ENCODE results near the gene STK39.

STK39 gene

DNA sequence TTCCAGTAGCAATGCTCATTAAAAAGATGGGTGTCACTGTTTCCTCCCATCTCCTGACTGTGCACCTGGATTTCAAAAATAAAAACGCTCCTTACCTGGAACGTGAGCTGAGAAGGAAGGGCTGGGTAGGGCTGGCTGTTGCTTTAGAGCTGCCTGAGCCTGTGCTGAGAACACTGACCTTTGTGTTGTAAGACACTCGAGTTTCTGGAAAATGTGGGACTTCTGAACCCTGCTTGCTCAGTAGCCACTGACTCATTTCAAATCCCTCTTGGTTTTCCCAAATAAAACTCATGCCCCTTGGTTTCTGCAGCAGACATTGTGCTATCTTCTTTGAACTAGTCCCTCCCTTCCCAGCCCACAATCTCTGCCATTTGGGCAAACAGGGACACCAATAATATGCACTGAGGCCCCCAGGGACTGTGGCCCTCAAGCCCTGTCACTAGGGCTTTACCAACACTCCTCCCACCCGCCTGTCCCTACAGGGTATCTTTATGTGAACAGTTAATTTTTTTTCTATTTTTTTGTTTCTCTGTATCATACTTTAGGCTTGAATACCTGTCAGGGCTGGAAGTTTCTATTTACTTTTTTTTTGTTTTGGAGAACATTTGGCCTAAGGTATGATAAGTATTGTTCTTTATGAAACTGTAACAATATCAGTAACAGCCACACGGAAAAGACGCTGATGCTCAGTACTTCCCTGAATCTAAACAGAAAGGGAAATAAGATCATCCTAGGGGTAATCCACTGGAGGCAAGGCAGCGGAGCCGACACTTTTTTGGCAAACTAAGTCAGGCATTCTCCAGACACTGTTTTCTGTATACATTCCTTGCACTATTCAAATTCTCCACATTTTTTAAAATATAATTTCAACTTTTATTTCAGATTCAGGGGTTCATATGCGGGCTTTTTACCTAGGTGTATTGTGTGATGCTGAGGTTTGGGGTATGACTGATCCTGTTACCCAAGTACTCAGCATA, 280.2 kb downstream of the STK39 start:
- H3K27ac ChIP-seq, result no peak overlapping the region
- no peaks in the 10 kb centered on the region for H3K36me3 ChIP-seq
- H3K9me3 ChIP-seq, result peaks cover 13% of the 10 kb centered on the region
- H3K4me1 ChIP-seq (ENCODE audit: control insufficient read depth in 1 of 2, insufficient read depth in 1 of 2, low read depth in 1 of 2, low read length in 1 of 2), result no peaks in the 10 kb centered on the region
- TF ChIP-seq, protein P1, sequence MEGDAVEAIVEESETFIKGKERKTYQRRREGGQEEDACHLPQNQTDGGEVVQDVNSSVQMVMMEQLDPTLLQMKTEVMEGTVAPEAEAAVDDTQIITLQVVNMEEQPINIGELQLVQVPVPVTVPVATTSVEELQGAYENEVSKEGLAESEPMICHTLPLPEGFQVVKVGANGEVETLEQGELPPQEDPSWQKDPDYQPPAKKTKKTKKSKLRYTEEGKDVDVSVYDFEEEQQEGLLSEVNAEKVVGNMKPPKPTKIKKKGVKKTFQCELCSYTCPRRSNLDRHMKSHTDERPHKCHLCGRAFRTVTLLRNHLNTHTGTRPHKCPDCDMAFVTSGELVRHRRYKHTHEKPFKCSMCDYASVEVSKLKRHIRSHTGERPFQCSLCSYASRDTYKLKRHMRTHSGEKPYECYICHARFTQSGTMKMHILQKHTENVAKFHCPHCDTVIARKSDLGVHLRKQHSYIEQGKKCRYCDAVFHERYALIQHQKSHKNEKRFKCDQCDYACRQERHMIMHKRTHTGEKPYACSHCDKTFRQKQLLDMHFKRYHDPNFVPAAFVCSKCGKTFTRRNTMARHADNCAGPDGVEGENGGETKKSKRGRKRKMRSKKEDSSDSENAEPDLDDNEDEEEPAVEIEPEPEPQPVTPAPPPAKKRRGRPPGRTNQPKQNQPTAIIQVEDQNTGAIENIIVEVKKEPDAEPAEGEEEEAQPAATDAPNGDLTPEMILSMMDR (IDR thresholded peaks at IDR 0.05), result no peak
- H3K27me3 ChIP-seq, result no peaks in the 10 kb centered on the region
- H3K4me3 ChIP-seq (ENCODE audit: low read depth in 1 of 2, low read length in 1 of 2), result no peak overlapping the region

DNA sequence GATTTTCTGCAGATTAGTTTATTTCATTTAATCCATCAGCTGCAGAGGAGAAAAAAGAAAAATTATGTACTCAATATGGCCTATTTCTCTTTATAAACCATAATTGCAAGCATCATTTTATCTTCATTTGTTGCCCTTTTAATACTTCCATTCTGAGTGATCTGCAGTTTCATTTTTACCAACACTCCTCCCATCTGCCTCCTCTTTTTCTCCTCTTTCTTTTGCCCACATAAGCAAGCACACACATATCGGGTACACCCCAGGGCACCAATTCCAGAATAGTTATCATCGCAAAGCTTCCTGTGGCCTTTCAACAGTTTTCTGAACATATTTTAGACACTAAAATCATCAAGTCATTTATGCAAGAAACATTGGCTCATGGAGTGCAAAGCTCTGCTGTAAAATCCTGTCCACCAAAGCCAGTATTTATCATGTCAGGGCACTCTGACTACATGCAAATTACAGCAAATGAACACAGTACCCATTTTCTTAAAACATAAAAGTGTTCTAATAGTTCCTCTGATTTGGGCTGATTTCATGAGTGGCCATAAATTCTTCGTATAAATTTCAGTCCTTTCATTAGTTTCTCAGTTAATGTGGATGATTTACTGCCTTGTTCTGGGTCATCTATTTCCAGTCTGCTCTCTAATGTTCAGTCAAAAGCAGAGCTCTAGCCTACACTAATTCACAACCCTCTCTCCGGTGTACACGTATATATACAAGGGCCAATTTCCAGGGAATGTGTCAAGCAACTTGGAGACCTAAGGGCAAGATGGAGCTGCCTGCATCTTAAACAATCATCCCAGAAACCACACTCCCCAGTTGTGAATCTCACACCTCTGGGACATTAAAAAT, 281.3 kb downstream of the STK39 start:
- Histone ChIP-seq H3K4me3 (ENCODE audit: low read depth in 1 of 2, low read length in 1 of 2) (no peak overlapping the region), H3K27me3 (no peaks in the 10 kb centered on the region), H3K36me3 (no peaks in the 10 kb centered on the region), H3K4me1 (ENCODE audit: control insufficient read depth in 1 of 2, insufficient read depth in 1 of 2, low read depth in 1 of 2, low read length in 1 of 2) (no peaks in the 10 kb centered on the region), H3K9me3 (peaks cover 3% of the 10 kb centered on the region), H3K27ac (no peak overlapping the region)
- TF ChIP-seq, protein P1 (IDR thresholded peaks at IDR 0.05), result no peak

DNA sequence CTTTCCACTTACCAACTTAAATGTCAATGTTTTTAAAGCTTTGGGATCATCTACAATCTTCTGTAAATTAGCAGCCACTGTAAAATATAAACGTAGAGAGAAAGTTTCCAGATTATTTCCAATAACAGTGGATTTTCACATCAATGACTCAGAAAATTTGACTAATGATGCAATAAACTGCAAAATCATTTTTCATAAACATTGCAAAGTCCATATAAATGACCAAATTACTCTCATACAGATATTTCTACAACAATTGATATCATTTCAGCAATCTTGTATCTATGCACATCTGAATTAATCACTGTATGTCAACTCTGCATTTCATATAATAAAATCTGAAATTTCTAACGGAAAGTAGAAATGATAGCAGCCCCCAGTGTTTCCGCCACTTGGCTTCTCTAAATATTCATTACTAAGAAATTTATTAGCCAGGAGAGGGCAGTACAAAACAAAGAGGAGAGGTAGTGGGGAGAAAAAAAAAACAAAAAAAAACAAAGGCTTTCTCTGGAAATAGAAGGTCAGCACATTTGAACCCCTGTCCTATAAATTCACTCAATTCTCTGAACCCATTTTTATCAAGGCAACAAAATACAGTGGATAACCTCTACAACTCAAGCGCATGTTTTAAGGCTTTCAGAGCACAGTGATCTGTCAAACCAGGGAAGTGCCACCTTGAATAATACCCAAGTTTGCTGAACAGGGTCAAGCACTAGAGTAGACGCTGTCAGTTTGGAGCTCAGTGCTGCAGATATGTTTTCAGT, 282.6 kb downstream of the STK39 start:
- Histone ChIP-seq H3K36me3 (no peaks in the 10 kb centered on the region), H3K27me3 (no peaks in the 10 kb centered on the region), H3K9me3 (no peaks in the 10 kb centered on the region), H3K4me3 (ENCODE audit: low read depth in 1 of 2, low read length in 1 of 2) (no peak overlapping the region), H3K27ac (no peak overlapping the region), H3K4me1 (ENCODE audit: control insufficient read depth in 1 of 2, insufficient read depth in 1 of 2, low read depth in 1 of 2, low read length in 1 of 2) (no peaks in the 10 kb centered on the region)
- TF ChIP-seq, protein P1 (IDR thresholded peaks at IDR 0.05), result no peak

DNA sequence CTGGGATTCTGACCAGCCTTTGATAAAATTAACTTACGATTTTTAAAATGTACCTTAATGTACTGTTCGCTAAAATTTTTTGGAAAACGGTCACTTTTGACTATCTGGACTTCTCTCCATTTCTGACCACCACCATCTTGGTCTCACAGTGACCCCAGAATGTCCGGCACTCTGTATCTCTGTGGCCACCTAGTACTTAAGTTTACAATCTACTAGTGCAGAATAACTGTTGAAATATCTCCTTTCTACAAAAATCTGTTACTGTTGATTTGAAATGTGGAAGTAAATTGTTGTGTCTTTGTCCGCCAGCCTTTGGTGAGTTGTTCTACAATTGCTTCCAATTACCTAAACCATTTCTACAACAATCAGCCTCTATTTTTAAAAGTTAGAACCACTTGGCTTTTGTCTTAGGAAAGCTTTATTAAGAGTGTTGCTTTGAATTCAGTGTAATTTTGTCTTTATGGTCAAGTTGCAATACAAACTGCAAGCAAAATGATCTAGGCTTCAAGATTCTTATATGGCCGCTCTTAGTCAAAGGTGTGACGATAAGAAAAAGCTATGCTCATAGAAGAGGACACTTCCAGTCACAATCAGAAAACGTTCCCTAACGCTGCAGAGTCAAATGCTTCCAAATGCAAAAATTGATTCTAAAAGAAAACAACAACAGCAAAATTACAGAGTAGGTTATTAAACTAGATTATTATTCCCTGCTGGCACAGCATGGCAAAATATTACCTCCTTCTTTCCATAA, 283.3 kb downstream of the STK39 start:
- no peak overlapping the region for H3K4me3 ChIP-seq (ENCODE audit: low read depth in 1 of 2, low read length in 1 of 2)
- H3K27ac ChIP-seq, result no peak overlapping the region
- no peaks in the 10 kb centered on the region for H3K36me3 ChIP-seq
- H3K4me1 ChIP-seq (ENCODE audit: control insufficient read depth in 1 of 2, insufficient read depth in 1 of 2, low read depth in 1 of 2, low read length in 1 of 2), result no peaks in the 10 kb centered on the region
- TF ChIP-seq, protein P1 (IDR thresholded peaks at IDR 0.05), result no peak
- no peaks in the 10 kb centered on the region for H3K9me3 ChIP-seq
- no peaks in the 10 kb centered on the region for H3K27me3 ChIP-seq

Measured in neutrophil (primary cell).